Ovary (tissue), 3 donors: ENCODE results near the gene MYH6.

Source experiments
- CTCF ChIP-seq, 3 donors: fragments of 450-650 bp in 2 of 3; fragments of 200-600 bp in 1 of 3; IDR thresholded peaks; one replicate each; pipeline versions ENCODE4 v1.5.1 to v1.8.0; 2016 to 2022; ENCODE audit warnings: antibody characterized with exemption in 3 of 3, mild to moderate bottlenecking in 1 of 3
- POLR2A ChIP-seq: fragments of 450-650 bp; IDR thresholded peaks from one replicate; pipeline ENCODE4 v1.6.1; 2017; ENCODE audit warnings: antibody characterized with exemption, mild to moderate bottlenecking, moderate library complexity
- donor health status: DM: no; HTN: no; CAD: no.

GRCh38 chr14:23418021-23418420 is 9.9 kb upstream of the MYH6 start:
- TF ChIP-seq CTCF (IDR thresholded peaks at IDR 0.05) (no peak), POLR2A (no peak)
